ENCODE data around the gene PLIN1. TPM values are rescaled to one million over a fixed set of nuclear protein-coding genes. Genes with fewer than 3 reads are reported as not detected.

Gene PLIN1
- total RNA-seq, 1 donor from 2014 or later, result 0.07 TPM

DNA sequence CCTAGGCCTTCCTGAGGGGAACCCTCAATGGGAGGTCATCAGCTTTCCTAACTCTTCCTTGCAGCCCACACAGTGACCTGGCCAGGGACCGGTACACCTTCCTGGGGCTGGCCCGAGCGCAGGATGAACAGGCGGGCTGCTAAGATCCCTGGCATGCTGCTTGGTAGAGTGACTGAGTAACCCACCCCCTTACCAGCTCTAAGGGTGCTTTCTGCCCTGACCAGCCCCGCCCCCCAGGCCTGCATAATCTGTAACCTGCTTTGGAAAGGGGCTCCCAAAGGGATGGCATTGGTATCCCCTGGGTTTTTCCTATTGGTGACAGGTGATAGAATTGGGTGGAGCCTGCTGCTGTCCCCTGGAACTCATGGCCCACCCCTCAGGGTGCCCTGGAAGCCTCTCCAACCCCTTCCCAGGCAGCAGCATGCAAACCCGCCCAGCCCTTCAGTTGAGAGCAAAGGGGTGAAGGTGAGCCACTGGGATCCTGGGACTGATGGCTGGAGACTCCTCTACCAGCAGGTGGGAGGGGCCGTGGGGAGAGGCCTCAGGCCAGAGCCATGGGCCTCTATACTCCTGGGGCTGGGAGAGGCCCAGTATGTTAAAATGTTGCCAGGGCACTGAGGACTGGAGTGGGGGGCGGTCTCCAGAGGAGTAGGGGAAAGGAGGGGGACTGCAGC, 12.8 kb downstream of the PLIN1 start:
- Mint-ChIP-seq H3K9me3 (no peaks in the 10 kb centered on the region), H3K4me3 (peak overlapping the region; percentile 62), H3K27ac (no peak overlapping the region), H3K36me3 (no peaks in the 10 kb centered on the region), H3K27me3 (ENCODE audit: insufficient read depth, low read depth) (peaks cover 18% of the 10 kb centered on the region), H3K4me1 (peaks cover 10% of the 10 kb centered on the region)
- no peaks in the 10 kb centered on the region for H4K20me1 ChIP-seq (ENCODE audit: low read depth)
- peak overlapping the region; percentile 79 for H3K4me2 ChIP-seq
- H3K27me3 ChIP-seq, result peaks cover 24% of the 10 kb centered on the region
- no peaks in the 10 kb centered on the region for H3K79me2 ChIP-seq (ENCODE audit: low read depth)
- peak overlapping the region; percentile 45 for H3K4me3 ChIP-seq
- peaks cover 13% of the 10 kb centered on the region for H3K4me1 ChIP-seq
- no peaks in the 10 kb centered on the region for H3K36me3 ChIP-seq
- no peaks in the 10 kb centered on the region for H3K9me3 ChIP-seq (ENCODE audit: low read depth)
- TF ChIP-seq EZH2phosphoT487 (IDR thresholded peaks at IDR 0.05), result no peak
- TF ChIP-seq, protein P1, sequence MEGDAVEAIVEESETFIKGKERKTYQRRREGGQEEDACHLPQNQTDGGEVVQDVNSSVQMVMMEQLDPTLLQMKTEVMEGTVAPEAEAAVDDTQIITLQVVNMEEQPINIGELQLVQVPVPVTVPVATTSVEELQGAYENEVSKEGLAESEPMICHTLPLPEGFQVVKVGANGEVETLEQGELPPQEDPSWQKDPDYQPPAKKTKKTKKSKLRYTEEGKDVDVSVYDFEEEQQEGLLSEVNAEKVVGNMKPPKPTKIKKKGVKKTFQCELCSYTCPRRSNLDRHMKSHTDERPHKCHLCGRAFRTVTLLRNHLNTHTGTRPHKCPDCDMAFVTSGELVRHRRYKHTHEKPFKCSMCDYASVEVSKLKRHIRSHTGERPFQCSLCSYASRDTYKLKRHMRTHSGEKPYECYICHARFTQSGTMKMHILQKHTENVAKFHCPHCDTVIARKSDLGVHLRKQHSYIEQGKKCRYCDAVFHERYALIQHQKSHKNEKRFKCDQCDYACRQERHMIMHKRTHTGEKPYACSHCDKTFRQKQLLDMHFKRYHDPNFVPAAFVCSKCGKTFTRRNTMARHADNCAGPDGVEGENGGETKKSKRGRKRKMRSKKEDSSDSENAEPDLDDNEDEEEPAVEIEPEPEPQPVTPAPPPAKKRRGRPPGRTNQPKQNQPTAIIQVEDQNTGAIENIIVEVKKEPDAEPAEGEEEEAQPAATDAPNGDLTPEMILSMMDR (IDR thresholded peaks at IDR 0.05), result no peak
- no peak for TF ChIP-seq EZH2 (IDR thresholded peaks at IDR 0.05)
- H3K9ac ChIP-seq, result no peak overlapping the region
- no peak for DNase-seq (ENCODE audit: low spot score)
- peaks cover 18% of the 10 kb centered on the region for H3F3A ChIP-seq (ENCODE audit: low read depth)
- H2AFZ ChIP-seq (replicated peaks), result peak overlapping the region; percentile 90
- no peak overlapping the region for H3K27ac ChIP-seq

DNA sequence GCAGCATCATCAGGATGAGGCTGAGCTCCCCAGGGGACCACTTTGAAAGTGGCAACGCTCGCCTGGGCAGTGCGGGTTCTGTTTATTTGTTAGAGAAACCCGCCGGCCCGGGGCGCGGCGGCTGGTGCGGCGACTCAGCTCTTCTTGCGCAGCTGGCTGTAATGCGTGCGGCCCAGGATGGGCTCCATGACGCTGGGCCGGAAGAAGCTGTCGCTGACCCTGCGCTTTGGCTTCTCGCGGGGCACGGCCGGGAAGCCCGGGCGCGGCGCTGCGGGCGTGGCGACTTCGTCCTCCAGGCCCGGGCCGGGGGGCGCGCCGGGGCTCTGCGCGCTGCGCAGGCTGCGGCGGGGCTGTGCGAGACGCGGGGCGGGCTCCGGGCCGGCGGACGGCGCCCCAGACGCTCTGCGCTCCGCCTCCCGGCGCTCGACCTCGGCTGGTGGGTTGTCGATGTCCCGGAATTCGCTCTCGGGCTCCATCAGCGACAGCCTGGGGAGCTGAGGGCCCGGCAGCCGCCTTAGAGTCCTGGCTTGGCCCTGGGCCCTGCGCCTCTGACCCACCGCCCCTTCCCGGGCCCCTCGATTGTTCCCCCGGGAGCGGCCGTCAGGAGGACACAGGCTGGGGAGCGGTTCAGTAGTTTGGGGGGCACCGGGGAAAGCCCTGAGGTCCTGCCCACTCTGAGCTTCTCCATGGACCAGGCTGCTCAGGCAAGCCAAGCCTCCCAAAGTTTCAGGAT, 13.6 kb downstream of the PLIN1 start:
- Histone ChIP-seq H3K4me2 (peak overlapping the region; percentile 79), H3K9me3 (ENCODE audit: low read depth) (no peaks in the 10 kb centered on the region), H3K9ac (no peak overlapping the region), H3K27ac (no peak overlapping the region), H3K4me1 (peaks cover 13% of the 10 kb centered on the region), H2AFZ (replicated peaks) (peak overlapping the region; percentile 90), H3K27me3 (peaks cover 31% of the 10 kb centered on the region), H3K36me3 (no peaks in the 10 kb centered on the region), H4K20me1 (ENCODE audit: low read depth) (no peaks in the 10 kb centered on the region), H3F3A (ENCODE audit: low read depth) (peaks cover 18% of the 10 kb centered on the region), H3K4me3 (peak overlapping the region; percentile 45), H3K79me2 (ENCODE audit: low read depth) (no peaks in the 10 kb centered on the region)
- H3K27me3 Mint-ChIP-seq (ENCODE audit: insufficient read depth, low read depth), result peaks cover 22% of the 10 kb centered on the region
- no peaks in the 10 kb centered on the region for H3K36me3 Mint-ChIP-seq
- no peak overlapping the region for H3K27ac Mint-ChIP-seq
- peak; percentile 48 for TF ChIP-seq EZH2phosphoT487 (IDR thresholded peaks at IDR 0.05)
- TF ChIP-seq, protein P1 (IDR thresholded peaks at IDR 0.05), result no peak
- H3K9me3 Mint-ChIP-seq, result no peaks in the 10 kb centered on the region
- H3K4me1 Mint-ChIP-seq, result peaks cover 10% of the 10 kb centered on the region
- peak; percentile 82 for DNase-seq (ENCODE audit: low spot score)
- H3K4me3 Mint-ChIP-seq, result peak overlapping the region; percentile 62

DNA sequence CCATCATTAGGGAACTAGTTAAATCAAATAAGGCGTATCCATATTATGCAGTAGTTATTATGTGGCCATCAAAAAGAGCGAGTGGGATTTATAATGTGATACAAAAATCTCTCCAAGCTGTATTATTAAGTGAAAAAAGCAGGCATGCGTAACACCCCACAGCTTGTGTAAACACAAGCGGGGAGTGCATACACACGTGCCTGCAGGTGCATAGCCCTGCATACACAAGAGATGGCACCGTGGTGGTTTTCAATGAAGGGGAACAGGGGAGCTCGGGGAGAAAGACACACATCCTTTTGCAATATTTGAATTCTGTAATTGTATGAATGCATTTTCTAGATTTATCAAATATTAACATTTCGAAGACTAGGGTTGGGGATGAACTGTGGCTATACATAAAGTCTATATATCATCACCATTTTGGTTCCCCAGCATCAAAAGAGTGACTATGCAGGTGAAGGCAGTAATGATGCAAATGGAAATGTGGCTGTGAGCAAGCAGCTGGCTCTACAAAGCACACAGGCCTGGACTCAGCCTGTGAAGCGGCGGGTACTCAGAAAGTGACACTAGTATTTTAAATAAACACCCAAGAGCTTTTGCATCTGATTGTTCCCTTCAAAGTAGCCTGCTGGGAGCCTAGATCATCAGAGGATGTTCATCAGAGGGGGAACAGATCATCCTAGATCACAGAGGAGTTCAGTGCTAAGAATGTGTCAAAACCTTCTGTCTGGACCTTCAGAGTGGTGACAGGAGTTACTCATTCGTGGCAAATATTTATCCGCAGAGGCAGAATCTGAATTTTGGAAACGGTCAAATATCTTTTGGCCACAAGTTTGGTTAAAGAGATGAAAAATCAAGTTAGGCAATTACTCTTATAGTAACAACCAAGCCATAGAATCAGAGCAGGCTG, 14.5 kb downstream of the PLIN1 start:
- Mint-ChIP-seq H3K4me3 (peak overlapping the region; percentile 68), H3K4me1 (peaks cover 10% of the 10 kb centered on the region), H3K9me3 (no peaks in the 10 kb centered on the region), H3K27ac (no peak overlapping the region), H3K36me3 (no peaks in the 10 kb centered on the region), H3K27me3 (ENCODE audit: insufficient read depth, low read depth) (peaks cover 27% of the 10 kb centered on the region)
- TF ChIP-seq, protein P1 (IDR thresholded peaks at IDR 0.05), result no peak
- TF ChIP-seq EZH2phosphoT487 (IDR thresholded peaks at IDR 0.05), result no peak
- Histone ChIP-seq H3K27me3 (peaks cover 41% of the 10 kb centered on the region), H3K4me2 (peak overlapping the region; percentile 79), H3F3A (ENCODE audit: low read depth) (peaks cover 18% of the 10 kb centered on the region), H3K9me3 (ENCODE audit: low read depth) (no peaks in the 10 kb centered on the region), H4K20me1 (ENCODE audit: low read depth) (no peaks in the 10 kb centered on the region), H3K4me1 (peaks cover 13% of the 10 kb centered on the region), H3K79me2 (ENCODE audit: low read depth) (no peaks in the 10 kb centered on the region), H3K36me3 (no peaks in the 10 kb centered on the region), H3K4me3 (peak overlapping the region; percentile 45), H3K9ac (no peak overlapping the region), H3K27ac (no peak overlapping the region), H2AFZ (replicated peaks) (peak overlapping the region; percentile 90)
- DNase-seq (ENCODE audit: low spot score), result no peak

All from neural progenitor cell (in vitro differentiated cells).